Stimulated activated CD4-positive, alpha-beta T cell treated with anti-CD3 and anti-CD28 coated beads, Interleukin-4, amount 100 ng/mL, for 48 hours (primary cell): ENCODE data around the gene SRP14.
A peak's percentile ranks its signal among the peaks of the same experiment; 100 is the strongest.
"Not testable (repeated sequence)": the region's sequence is repeated elsewhere in the genome, so short reads cannot be mapped to it uniquely, and the experiment has no call there.

Experiments used
- DNase-seq, 2 donors: peaks; one replicate each; pipeline ENCODE4 v3.0.0-alpha.2; 2020; ENCODE audit warnings: low read depth in 2 of 2

Gene SRP14

GRCh38 chr15:40038638-40039543 is at the start of gene SRP14:
TSS of gene SRP14 (minus strand) at chr15:40039181. CDS start at chr15:40039116, 65 bp downstream.
- peak; percentile 89 to 94 for DNase-seq

GRCh38 chr15:40087991-40088928 is 49.3 kb upstream of the SRP14 start:
- no peak for DNase-seq

- no peak for DNase-seq
Measured at GRCh38 chr15:40087068-40087810, 48.3 kb upstream of the SRP14 start.

GRCh38 chr15:40085266-40085665 is 46.3 kb upstream of the SRP14 start:
- no peak for DNase-seq

GRCh38 chr15:40084650-40085049 is 45.7 kb upstream of the SRP14 start:
- no peak for DNase-seq

GRCh38 chr15:40082195-40082883 is 43.4 kb upstream of the SRP14 start:
- DNase-seq, result no peak

- no peak for DNase-seq
Measured at GRCh38 chr15:40081691-40082194, 42.8 kb upstream of the SRP14 start.

GRCh38 chr15:40080847-40081246 is 41.9 kb upstream of the SRP14 start:
- DNase-seq, result no peak

GRCh38 chr15:40080104-40080503 is 41.1 kb upstream of the SRP14 start:
- no peak for DNase-seq

GRCh38 chr15:40079456-40079855 is 40.5 kb upstream of the SRP14 start:
- DNase-seq, result no peak

- no peak for DNase-seq
Measured at GRCh38 chr15:40075298-40076044, 36.5 kb upstream of the SRP14 start.

- DNase-seq, result not testable (repeated sequence)
Measured at GRCh38 chr15:40074656-40075055, 35.7 kb upstream of the SRP14 start.

- not testable (repeated sequence) for DNase-seq
Measured at GRCh38 chr15:40073716-40074490, 34.9 kb upstream of the SRP14 start.

- DNase-seq, result no peak
Measured at GRCh38 chr15:40072216-40072990, 33.4 kb upstream of the SRP14 start.

- DNase-seq, result no peak
Measured at GRCh38 chr15:40070608-40071218, 31.7 kb upstream of the SRP14 start.

GRCh38 chr15:40070166-40070557 is 31.2 kb upstream of the SRP14 start:
- no peak for DNase-seq

GRCh38 chr15:40069178-40070165 is 30.5 kb upstream of the SRP14 start:
- no peak for DNase-seq
